Astrocyte (in vitro differentiated cells and primary cell): Measurements from ENCODE around the gene ADGRL1. TPM values are rescaled to one million over a fixed set of nuclear protein-coding genes. Genes with fewer than 3 reads are reported as not detected.
"Not testable (repeated sequence)": the region's sequence is repeated elsewhere in the genome, so short reads cannot be mapped to it uniquely, and the experiment has no call there.

ENCODE experiments used
- DNase-seq: peaks from one replicate; pipeline ENCODE4 v3.0.0-alpha.2; 2010; ENCODE audit warnings: low read depth
- FAIRE-seq: peaks from 2 replicates; lab custom pipeline; 2011; peaks lifted over from hg19 to GRCh38; lab: Jason Lieb, UNC
- H2AFZ ChIP-seq: 2 replicates; pipeline ENCODE4 v1.6.0; 2012; ENCODE audit warnings: low read depth, low read length, inconsistent platforms
- H3K27ac ChIP-seq: 2 replicates; pipeline ENCODE4 v1.5.1; 2011; ENCODE audit warnings: low read depth, low read length, inconsistent platforms
- H3K27me3 ChIP-seq: 2 replicates; pipeline ENCODE4 v1.6.0; 2011; ENCODE audit warnings: low read length, inconsistent platforms; ENCODE audit not compliant: insufficient read depth
- H3K36me3 ChIP-seq: 2 replicates; pipeline ENCODE4 v1.5.1; 2011; ENCODE audit warnings: low read length, inconsistent platforms; ENCODE audit not compliant: insufficient read depth
- H3K4me1 ChIP-seq: 2 replicates; pipeline ENCODE4 v1.5.1; 2011; ENCODE audit warnings: low read length, inconsistent platforms; ENCODE audit not compliant: insufficient read depth
- H3K4me2 ChIP-seq: 2 replicates; pipeline ENCODE4 v1.6.0; 2012; ENCODE audit warnings: low read length, inconsistent platforms
- H3K4me3 ChIP-seq: 2 replicates; pipeline ENCODE4 v1.5.1; 2011; ENCODE audit warnings: low read depth, mild to moderate bottlenecking, low read length, inconsistent platforms; ENCODE audit not compliant: insufficient read depth
- H3K79me2 ChIP-seq: 2 replicates; pipeline ENCODE4 v1.6.0; 2012; ENCODE audit warnings: mild to moderate bottlenecking, low read length, inconsistent platforms; ENCODE audit not compliant: insufficient read depth
- H3K9ac ChIP-seq: 2 replicates; pipeline ENCODE4 v1.6.0; 2012; ENCODE audit warnings: mild to moderate bottlenecking, low read length, inconsistent platforms
- H3K9me3 ChIP-seq: 2 replicates; pipeline ENCODE4 v1.5.1; 2012; ENCODE audit warnings: low read depth, mild to moderate bottlenecking, low read length, inconsistent platforms; ENCODE audit not compliant: insufficient read depth
- H4K20me1 ChIP-seq: 2 replicates; pipeline ENCODE4 v1.6.0; 2012; ENCODE audit warnings: low read length, inconsistent platforms; ENCODE audit not compliant: insufficient read depth
- H3K27ac Mint-ChIP-seq: one replicate; pipeline ENCODE4 v1.8.0; 2021; ENCODE audit warnings: mild to moderate bottlenecking, mixed read lengths; ENCODE audit not compliant: unreplicated experiment
- H3K27me3 Mint-ChIP-seq: one replicate; pipeline ENCODE4 v1.8.0; 2021; ENCODE audit warnings: low read depth, mixed read lengths; ENCODE audit not compliant: unreplicated experiment
- H3K36me3 Mint-ChIP-seq: one replicate; pipeline ENCODE4 v1.8.0; 2021; ENCODE audit warnings: low read depth, mixed read lengths; ENCODE audit not compliant: unreplicated experiment
- H3K4me1 Mint-ChIP-seq: one replicate; pipeline ENCODE4 v1.8.0; 2021; ENCODE audit warnings: low read depth, mixed read lengths; ENCODE audit not compliant: unreplicated experiment
- H3K4me3 Mint-ChIP-seq: one replicate; pipeline ENCODE4 v1.8.0; 2021; ENCODE audit warnings: mild to moderate bottlenecking, moderate library complexity, mixed read lengths; ENCODE audit not compliant: unreplicated experiment
- H3K9me3 Mint-ChIP-seq: one replicate; pipeline ENCODE4 v1.8.0; 2021; ENCODE audit warnings: mild to moderate bottlenecking, mixed read lengths; ENCODE audit not compliant: unreplicated experiment
- CTCF ChIP-seq: IDR thresholded peaks from 2 replicates; pipeline ENCODE4 v1.5.1; 2011; ENCODE audit warnings: low read depth, mild to moderate bottlenecking, inconsistent platforms, low read length, moderate library complexity; ENCODE audit not compliant: insufficient read depth
- EZH2 ChIP-seq: IDR thresholded peaks from 2 replicates; pipeline ENCODE4 v1.6.1; 2012; ENCODE audit warnings: mild to moderate bottlenecking, low read length, inconsistent platforms; ENCODE audit not compliant: insufficient read depth
- total RNA-seq: library from RNA; stranded (reverse); gene quantifications from 2 replicates; pipeline ENCODE4 v1.2.1, GENCODE V29; 2021

The ADGRL1 gene
- total RNA-seq, 1 donor from 2014 or later = 40.9 TPM

GRCh38 chr19:14196105-14196504 lies 9.9 kb downstream of the ADGRL1 start:
- FAIRE-seq, H3K27ac Mint-ChIP-seq, DNase-seq, H3K4me3 ChIP-seq, H3K27me3 ChIP-seq, H3K9me3 ChIP-seq, H3K4me1 Mint-ChIP-seq, H3K9ac ChIP-seq, H3K4me1 ChIP-seq, H3K36me3 ChIP-seq, H3K27me3 Mint-ChIP-seq, H3K9me3 Mint-ChIP-seq, H3K79me2 ChIP-seq, H3K27ac ChIP-seq, H2AFZ ChIP-seq: not testable (repeated sequence)
- peaks cover 13% of the 10 kb centered on the region for H3K36me3 Mint-ChIP-seq
- peak; percentile 57 for TF ChIP-seq CTCF
- peak overlapping the region; percentile 17 for H3K4me3 Mint-ChIP-seq
- Histone ChIP-seq H4K20me1 (peaks cover 20% of the 10 kb centered on the region), H3K4me2 (peak overlapping the region; percentile 22)

GRCh38 chr19:14195216-14195615 lies 10.8 kb downstream of the ADGRL1 start:
- H3K4me1 ChIP-seq, FAIRE-seq, H3K9me3 Mint-ChIP-seq, H3K36me3 ChIP-seq, H3K9ac ChIP-seq, H3K4me3 ChIP-seq, H3K27me3 ChIP-seq, H3K27me3 Mint-ChIP-seq, DNase-seq, H3K4me3 Mint-ChIP-seq, H3K4me2 ChIP-seq, H3K27ac Mint-ChIP-seq, H3K79me2 ChIP-seq, H2AFZ ChIP-seq, H3K9me3 ChIP-seq, H3K4me1 Mint-ChIP-seq, H3K27ac ChIP-seq: not testable (repeated sequence)
- peaks cover 20% of the 10 kb centered on the region for H4K20me1 ChIP-seq
- H3K36me3 Mint-ChIP-seq = peaks cover 13% of the 10 kb centered on the region

- no peak for FAIRE-seq
These were observed 16.6 kb downstream of the ADGRL1 start for GRCh38 chr19:14189415-14189814.

GRCh38 chr19:14188086-14188485 lies 17.9 kb downstream of the ADGRL1 start:
- H3K36me3 ChIP-seq, H3K4me2 ChIP-seq, H2AFZ ChIP-seq, H3K4me3 ChIP-seq, H3K27ac Mint-ChIP-seq, H3K36me3 Mint-ChIP-seq, FAIRE-seq, H3K4me3 Mint-ChIP-seq, H3K4me1 ChIP-seq, H4K20me1 ChIP-seq, H3K4me1 Mint-ChIP-seq, H3K27me3 Mint-ChIP-seq, DNase-seq, H3K9me3 Mint-ChIP-seq, H3K27me3 ChIP-seq, H3K9ac ChIP-seq, H3K9me3 ChIP-seq, H3K79me2 ChIP-seq, H3K27ac ChIP-seq: not testable (repeated sequence)

More at GRCh38 chr19:14189415-14189814, 16.6 kb downstream of the ADGRL1 start:
- H3K36me3 Mint-ChIP-seq = peaks cover 5% of the 10 kb centered on the region
- H3K4me3 Mint-ChIP-seq = no peak overlapping the region
- H3K9ac ChIP-seq = no peak overlapping the region
- DNase-seq = no peak
- H3K27me3 Mint-ChIP-seq = no peaks in the 10 kb centered on the region
- H3K9me3 ChIP-seq = no peaks in the 10 kb centered on the region
- H4K20me1 ChIP-seq = no peaks in the 10 kb centered on the region
- no peaks in the 10 kb centered on the region for H3K79me2 ChIP-seq
- TF ChIP-seq CTCF (no peak), EZH2 (no peak)
- no peak overlapping the region for H3K27ac Mint-ChIP-seq
- no peaks in the 10 kb centered on the region for H3K27me3 ChIP-seq
- no peak overlapping the region for H2AFZ ChIP-seq
- H3K4me1 ChIP-seq = no peaks in the 10 kb centered on the region
- H3K27ac ChIP-seq = no peak overlapping the region
- H3K4me3 ChIP-seq = no peak overlapping the region
- no peak overlapping the region for H3K4me2 ChIP-seq
- H3K36me3 ChIP-seq = no peaks in the 10 kb centered on the region
- H3K9me3 Mint-ChIP-seq = no peaks in the 10 kb centered on the region
- H3K4me1 Mint-ChIP-seq = no peaks in the 10 kb centered on the region
